ENCODE data around the gene UBXN10. TPM values are rescaled to one million over a fixed set of nuclear protein-coding genes. Genes with fewer than 3 reads are reported as not detected.

UBXN10 gene
- total and polyA plus RNA-seq, 2 of the 8 experiments (the other 6 are each of a cell fraction or from before 2014, with no cell fraction given) = 0.43 to 0.68 TPM

GRCh38 chr1:20199403-20199802, 13.5 kb downstream of the UBXN10 start (continued):
- TF ChIP-seq EP300 (IDR thresholded peaks at IDR 0.05; ENCODE audit: borderline replicate concordance in 1 of 2, low read depth in 2 of 2, low read length in 2 of 2) = no peak
